Nephron progenitor cell (in vitro differentiated cells): ENCODE results near the gene SYNPO.

Experiments used
- DNase-seq: peaks from one replicate; pipeline ENCODE4 v3.0.0; 2021
- H3K27ac Mint-ChIP-seq: 2 replicates; pipeline ENCODE4 v1.8.0; 2021; ENCODE audit warnings: mild to moderate bottlenecking, moderate library complexity, mixed read lengths
- H3K27me3 Mint-ChIP-seq: 2 replicates; pipeline ENCODE4 v1.8.0; 2021; ENCODE audit warnings: mild to moderate bottlenecking, low read depth, mixed read lengths; ENCODE audit not compliant: poor library complexity
- H3K36me3 Mint-ChIP-seq: 2 replicates; pipeline ENCODE4 v1.8.0; 2021; ENCODE audit warnings: low read depth, mixed read lengths
- H3K4me1 Mint-ChIP-seq: 2 replicates; pipeline ENCODE4 v1.8.0; 2021; ENCODE audit warnings: mixed read lengths
- H3K4me3 Mint-ChIP-seq: 2 replicates; pipeline ENCODE4 v1.8.0; 2021; ENCODE audit warnings: mild to moderate bottlenecking, moderate library complexity, mixed read lengths
- H3K9me3 Mint-ChIP-seq: 2 replicates; pipeline ENCODE4 v1.8.0; 2021; ENCODE audit warnings: mild to moderate bottlenecking, moderate library complexity, mixed read lengths
- TF ChIP-seq, protein P1 (sequence below): fragments of 200-600 bp; sonication (generic); IDR thresholded peaks from 2 replicates; pipeline ENCODE4 v1.5.0; 2021; ENCODE audit warnings: antibody characterized with exemption

Gene SYNPO

GRCh38 chr5:150670275-150670947, 30.0 kb downstream of the SYNPO start:
- H3K36me3 Mint-ChIP-seq: peaks cover 5% of the 10 kb centered on the region
- peaks cover 5% of the 10 kb centered on the region for H3K9me3 Mint-ChIP-seq

GRCh38 chr5:150670948-150671310, 30.5 kb downstream of the SYNPO start:
- peaks cover 17% of the 10 kb centered on the region for H3K27me3 Mint-ChIP-seq
- no peak for DNase-seq

More at GRCh38 chr5:150670275-150670947, 30.0 kb downstream of the SYNPO start:
- DNase-seq: no peak
- peaks cover 35% of the 10 kb centered on the region for H3K4me1 Mint-ChIP-seq
- TF ChIP-seq, protein P1, sequence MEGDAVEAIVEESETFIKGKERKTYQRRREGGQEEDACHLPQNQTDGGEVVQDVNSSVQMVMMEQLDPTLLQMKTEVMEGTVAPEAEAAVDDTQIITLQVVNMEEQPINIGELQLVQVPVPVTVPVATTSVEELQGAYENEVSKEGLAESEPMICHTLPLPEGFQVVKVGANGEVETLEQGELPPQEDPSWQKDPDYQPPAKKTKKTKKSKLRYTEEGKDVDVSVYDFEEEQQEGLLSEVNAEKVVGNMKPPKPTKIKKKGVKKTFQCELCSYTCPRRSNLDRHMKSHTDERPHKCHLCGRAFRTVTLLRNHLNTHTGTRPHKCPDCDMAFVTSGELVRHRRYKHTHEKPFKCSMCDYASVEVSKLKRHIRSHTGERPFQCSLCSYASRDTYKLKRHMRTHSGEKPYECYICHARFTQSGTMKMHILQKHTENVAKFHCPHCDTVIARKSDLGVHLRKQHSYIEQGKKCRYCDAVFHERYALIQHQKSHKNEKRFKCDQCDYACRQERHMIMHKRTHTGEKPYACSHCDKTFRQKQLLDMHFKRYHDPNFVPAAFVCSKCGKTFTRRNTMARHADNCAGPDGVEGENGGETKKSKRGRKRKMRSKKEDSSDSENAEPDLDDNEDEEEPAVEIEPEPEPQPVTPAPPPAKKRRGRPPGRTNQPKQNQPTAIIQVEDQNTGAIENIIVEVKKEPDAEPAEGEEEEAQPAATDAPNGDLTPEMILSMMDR: no peak
- H3K4me3 Mint-ChIP-seq: peak overlapping the region; percentile 79
- H3K27me3 Mint-ChIP-seq: peaks cover 16% of the 10 kb centered on the region
- no peak overlapping the region for H3K27ac Mint-ChIP-seq

DNA sequence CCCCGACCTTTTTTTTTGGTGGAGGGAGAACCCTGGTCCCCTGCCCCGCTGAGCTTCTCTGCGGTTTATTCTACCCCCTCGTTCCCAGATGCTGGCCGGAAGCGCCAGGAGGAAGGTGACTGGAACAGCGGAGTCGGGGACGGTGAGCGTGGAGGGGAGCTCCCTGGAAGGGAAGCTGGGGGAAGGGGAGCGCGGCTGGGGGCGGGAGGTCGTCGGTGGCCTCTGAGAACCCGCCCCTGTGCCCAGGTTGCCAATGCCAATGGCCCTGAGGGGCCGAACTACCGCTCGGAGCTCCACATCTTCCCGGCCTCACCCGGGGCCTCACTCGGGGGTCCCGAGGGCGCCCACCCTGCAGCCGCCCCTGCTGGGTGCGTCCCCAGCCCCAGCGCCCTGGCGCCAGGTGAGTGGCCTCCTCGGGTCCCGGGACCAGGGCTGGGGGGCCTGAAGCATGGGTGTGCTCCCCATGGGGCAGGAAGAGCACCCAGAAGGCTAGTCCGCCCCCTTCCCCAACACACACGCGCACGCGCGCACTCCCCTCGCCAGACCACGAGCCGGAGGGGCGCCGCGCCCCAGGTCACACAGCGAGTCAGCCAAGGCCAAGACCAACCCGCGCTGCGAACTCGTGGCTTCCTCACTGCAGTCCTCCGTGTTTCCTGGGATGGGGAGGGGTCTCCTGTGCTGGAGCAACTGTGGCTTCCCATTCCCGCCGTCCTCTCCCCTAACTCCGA, 31.2 kb downstream of the SYNPO start:
- Mint-ChIP-seq H3K36me3 (peaks cover 5% of the 10 kb centered on the region), H3K9me3 (peaks cover 5% of the 10 kb centered on the region), H3K27me3 (peaks cover 17% of the 10 kb centered on the region), H3K27ac (no peak overlapping the region), H3K4me1 (peaks cover 35% of the 10 kb centered on the region), H3K4me3 (peak overlapping the region; percentile 84)
- TF ChIP-seq, protein P1: no peak
- peak; percentile 45 for DNase-seq

More at GRCh38 chr5:150670948-150671310, 30.5 kb downstream of the SYNPO start:
- Mint-ChIP-seq H3K36me3 (peaks cover 5% of the 10 kb centered on the region), H3K4me1 (peaks cover 35% of the 10 kb centered on the region), H3K27ac (no peak overlapping the region), H3K9me3 (peaks cover 5% of the 10 kb centered on the region), H3K4me3 (peak overlapping the region; percentile 79)
- TF ChIP-seq, protein P1: no peak

GRCh38 chr5:150672237-150672883, 31.9 kb downstream of the SYNPO start:
- peak overlapping the region; percentile 84 for H3K4me3 Mint-ChIP-seq
- DNase-seq: peak; percentile 64
- H3K9me3 Mint-ChIP-seq: peaks cover 5% of the 10 kb centered on the region
- peaks cover 17% of the 10 kb centered on the region for H3K27me3 Mint-ChIP-seq
- peaks cover 35% of the 10 kb centered on the region for H3K4me1 Mint-ChIP-seq
- peaks cover 7% of the 10 kb centered on the region for H3K36me3 Mint-ChIP-seq
- TF ChIP-seq, protein P1: no peak
- no peak overlapping the region for H3K27ac Mint-ChIP-seq

DNA sequence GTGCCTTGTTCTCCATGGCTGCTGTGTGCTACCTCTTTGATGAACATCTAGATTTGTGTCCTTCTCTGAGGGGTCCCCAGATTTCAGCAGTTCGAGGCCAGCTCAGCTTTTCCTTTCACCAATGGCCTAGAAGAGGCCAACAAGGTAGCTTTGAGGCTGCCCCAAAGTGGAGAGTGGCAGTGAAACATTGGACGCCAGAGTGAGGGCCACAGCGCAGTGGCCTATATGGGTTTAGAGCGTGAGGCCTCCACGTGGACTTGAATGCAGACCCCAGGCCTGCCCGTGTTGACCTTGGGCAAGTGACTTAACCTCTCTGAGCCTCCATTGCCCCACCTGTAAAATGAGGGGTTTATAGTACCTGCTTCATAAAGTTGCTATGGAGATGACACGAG, 32.4 kb downstream of the SYNPO start:
- peak overlapping the region; percentile 84 for H3K4me3 Mint-ChIP-seq

More for the DNA sequence above, 32.4 kb downstream of the SYNPO start:
- H3K4me1 Mint-ChIP-seq: peaks cover 35% of the 10 kb centered on the region
- no peak overlapping the region for H3K27ac Mint-ChIP-seq
- peaks cover 17% of the 10 kb centered on the region for H3K27me3 Mint-ChIP-seq
- peaks cover 10% of the 10 kb centered on the region for H3K36me3 Mint-ChIP-seq
- DNase-seq: no peak
- H3K9me3 Mint-ChIP-seq: peaks cover 5% of the 10 kb centered on the region
- TF ChIP-seq, protein P1: no peak
